ENCODE data around the gene HMGXB4.

DNA sequence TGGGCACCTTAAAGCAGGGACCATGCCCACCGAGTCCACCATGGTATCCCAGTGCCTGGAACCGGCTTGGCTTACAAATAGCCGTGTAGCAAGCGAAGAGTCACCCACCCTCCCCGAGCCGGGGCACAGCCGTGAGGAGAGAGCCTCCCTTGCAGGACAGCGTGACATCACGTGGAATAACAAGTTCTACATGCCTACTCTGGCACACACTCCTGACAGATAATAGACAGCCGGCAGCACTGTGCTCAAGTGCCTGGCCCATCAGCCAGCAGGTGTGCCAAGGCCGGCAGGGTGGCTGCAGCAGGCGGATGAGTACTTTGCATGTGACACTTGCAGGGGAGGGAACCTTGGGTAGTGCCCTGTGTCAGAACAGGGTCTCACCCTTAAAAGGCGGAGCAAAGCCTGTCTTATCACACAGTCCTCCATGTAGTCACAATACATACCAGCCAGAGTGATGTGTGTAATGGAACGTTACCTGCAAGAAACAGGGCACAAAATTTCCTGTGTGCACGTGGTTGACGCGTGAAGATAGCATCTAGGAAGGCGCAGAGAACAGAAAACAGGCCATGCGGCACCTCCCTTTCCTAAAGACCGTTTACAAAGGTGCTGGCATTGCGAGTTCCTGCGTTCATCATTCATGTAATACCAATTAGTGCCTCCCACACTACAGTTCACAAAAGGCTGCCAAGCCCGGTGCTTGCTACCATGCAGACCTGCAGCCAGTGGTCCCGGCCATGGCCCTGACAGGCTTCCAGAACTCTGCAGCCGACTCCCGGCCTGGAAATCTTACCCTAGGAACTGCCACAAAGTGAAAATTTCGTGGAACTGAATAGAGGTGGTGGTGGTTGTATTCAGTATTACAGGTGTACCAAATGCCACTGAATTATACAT is 58.8 kb downstream of the HMGXB4 start:
- TF ChIP-seq, protein P1, sequence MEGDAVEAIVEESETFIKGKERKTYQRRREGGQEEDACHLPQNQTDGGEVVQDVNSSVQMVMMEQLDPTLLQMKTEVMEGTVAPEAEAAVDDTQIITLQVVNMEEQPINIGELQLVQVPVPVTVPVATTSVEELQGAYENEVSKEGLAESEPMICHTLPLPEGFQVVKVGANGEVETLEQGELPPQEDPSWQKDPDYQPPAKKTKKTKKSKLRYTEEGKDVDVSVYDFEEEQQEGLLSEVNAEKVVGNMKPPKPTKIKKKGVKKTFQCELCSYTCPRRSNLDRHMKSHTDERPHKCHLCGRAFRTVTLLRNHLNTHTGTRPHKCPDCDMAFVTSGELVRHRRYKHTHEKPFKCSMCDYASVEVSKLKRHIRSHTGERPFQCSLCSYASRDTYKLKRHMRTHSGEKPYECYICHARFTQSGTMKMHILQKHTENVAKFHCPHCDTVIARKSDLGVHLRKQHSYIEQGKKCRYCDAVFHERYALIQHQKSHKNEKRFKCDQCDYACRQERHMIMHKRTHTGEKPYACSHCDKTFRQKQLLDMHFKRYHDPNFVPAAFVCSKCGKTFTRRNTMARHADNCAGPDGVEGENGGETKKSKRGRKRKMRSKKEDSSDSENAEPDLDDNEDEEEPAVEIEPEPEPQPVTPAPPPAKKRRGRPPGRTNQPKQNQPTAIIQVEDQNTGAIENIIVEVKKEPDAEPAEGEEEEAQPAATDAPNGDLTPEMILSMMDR (IDR thresholded peaks at IDR 0.05) = no peak
- TF ChIP-seq POLR2A (IDR thresholded peaks at IDR 0.05) (no peak), POLR2AphosphoS5 (IDR thresholded peaks at IDR 0.05) (peak; percentile 90)
